Measurements from ENCODE around the gene PTPN7. TPM values are rescaled to one million over a fixed set of nuclear protein-coding genes. Genes with fewer than 3 reads are reported as not detected.

PTPN7 gene
- polyA plus RNA-seq, 1 donor (not counting 4 experiments of a cell fraction or from before 2014, with no cell fraction given): 0.10 TPM

DNA sequence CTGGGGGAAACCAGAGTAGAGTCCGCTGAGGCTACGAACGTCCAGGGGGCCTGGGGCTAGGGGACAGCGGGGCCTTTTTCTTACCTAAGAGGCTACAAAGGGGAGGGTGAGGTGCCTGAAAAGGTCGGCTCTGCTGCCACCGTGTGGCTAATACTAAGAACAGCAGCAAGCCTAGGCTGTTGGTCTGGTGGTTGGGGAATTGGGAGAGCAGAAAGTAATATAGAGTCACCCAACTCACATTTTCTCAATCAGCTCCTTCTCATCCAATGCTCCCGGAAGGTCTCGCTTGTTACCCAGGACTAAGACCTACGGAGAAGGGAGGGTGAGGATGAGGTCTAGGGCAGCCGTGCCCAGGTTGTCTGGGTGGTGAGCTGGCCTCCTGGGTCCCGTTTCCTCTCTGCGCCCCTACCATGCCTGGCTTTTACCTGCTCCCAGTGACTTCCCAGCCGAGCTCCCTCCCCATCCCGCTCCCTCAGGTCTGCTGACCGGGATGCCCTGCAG, 25.1 kb downstream of the PTPN7 start:
- H2AFZ ChIP-seq (ENCODE audit: control insufficient read depth, low read length): no peak overlapping the region
- DNase-seq (ENCODE audit: low read depth, low spot score) (no peak), FAIRE-seq (peak; percentile 89)
- H3K9me1 ChIP-seq (ENCODE audit: control insufficient read depth, extremely low read depth, insufficient read depth, low read length): no peaks in the 10 kb centered on the region
- dilution Hi-C loops (cut with MboI; ENCODE audit: extremely low pct_ligation_motif_present, low sequenced_read_pairs): no loop called here
- TF ChIP-seq EZH2 (IDR thresholded peaks at IDR 0.05; ENCODE audit: low read length): no peak
- TF ChIP-seq, protein P1, sequence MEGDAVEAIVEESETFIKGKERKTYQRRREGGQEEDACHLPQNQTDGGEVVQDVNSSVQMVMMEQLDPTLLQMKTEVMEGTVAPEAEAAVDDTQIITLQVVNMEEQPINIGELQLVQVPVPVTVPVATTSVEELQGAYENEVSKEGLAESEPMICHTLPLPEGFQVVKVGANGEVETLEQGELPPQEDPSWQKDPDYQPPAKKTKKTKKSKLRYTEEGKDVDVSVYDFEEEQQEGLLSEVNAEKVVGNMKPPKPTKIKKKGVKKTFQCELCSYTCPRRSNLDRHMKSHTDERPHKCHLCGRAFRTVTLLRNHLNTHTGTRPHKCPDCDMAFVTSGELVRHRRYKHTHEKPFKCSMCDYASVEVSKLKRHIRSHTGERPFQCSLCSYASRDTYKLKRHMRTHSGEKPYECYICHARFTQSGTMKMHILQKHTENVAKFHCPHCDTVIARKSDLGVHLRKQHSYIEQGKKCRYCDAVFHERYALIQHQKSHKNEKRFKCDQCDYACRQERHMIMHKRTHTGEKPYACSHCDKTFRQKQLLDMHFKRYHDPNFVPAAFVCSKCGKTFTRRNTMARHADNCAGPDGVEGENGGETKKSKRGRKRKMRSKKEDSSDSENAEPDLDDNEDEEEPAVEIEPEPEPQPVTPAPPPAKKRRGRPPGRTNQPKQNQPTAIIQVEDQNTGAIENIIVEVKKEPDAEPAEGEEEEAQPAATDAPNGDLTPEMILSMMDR (optimal IDR thresholded peaks at IDR 0.05 in 1 of 3, IDR thresholded peaks at IDR 0.05 in 1 of 3, conservative IDR thresholded peaks at IDR 0.05 in 1 of 3; ENCODE audit: extremely low read depth in 1 of 3, insufficient read depth in 2 of 3, low read length in 3 of 3): peak; percentile 86 to 92 (median 88)
- H3K79me2 ChIP-seq (ENCODE audit: control insufficient read depth, insufficient read depth, low read length): peaks cover 28% of the 10 kb centered on the region
- peaks cover 18% of the 10 kb centered on the region for H4K20me1 ChIP-seq (ENCODE audit: control insufficient read depth, extremely low read depth, insufficient read depth, low read length)
- H3K9ac ChIP-seq (ENCODE audit: control insufficient read depth, extremely low read depth, insufficient read depth, low read length): no peak overlapping the region
- H3K4me1 ChIP-seq (ENCODE audit: control insufficient read depth, extremely low read depth, insufficient read depth, low read length): peaks cover 16% of the 10 kb centered on the region
- H3K4me2 ChIP-seq (ENCODE audit: control insufficient read depth, extremely low read depth, insufficient read depth, low read depth, low read length): no peak overlapping the region
- no peak overlapping the region for H3K27ac ChIP-seq (ENCODE audit: control insufficient read depth, insufficient read depth, low read length)
- H3K4me3 ChIP-seq (ENCODE audit: control insufficient read depth in 2 of 3, extremely low read depth in 1 of 3, insufficient read depth in 2 of 3, low read depth in 1 of 3, low read length in 3 of 3): no peak overlapping the region
- H3K36me3 ChIP-seq (ENCODE audit: control insufficient read depth in 2 of 2, extremely low read depth in 1 of 2, insufficient read depth in 2 of 2, low read length in 2 of 2): peaks cover 20 to 35% of the 10 kb centered on the region in 2 experiments
- no peaks in the 10 kb centered on the region for H3K9me3 ChIP-seq (ENCODE audit: control insufficient read depth, low read depth, low read length)
- no peaks in the 10 kb centered on the region for H3K27me3 ChIP-seq (ENCODE audit: control insufficient read depth, extremely low read depth, insufficient read depth, low read length)

DNA sequence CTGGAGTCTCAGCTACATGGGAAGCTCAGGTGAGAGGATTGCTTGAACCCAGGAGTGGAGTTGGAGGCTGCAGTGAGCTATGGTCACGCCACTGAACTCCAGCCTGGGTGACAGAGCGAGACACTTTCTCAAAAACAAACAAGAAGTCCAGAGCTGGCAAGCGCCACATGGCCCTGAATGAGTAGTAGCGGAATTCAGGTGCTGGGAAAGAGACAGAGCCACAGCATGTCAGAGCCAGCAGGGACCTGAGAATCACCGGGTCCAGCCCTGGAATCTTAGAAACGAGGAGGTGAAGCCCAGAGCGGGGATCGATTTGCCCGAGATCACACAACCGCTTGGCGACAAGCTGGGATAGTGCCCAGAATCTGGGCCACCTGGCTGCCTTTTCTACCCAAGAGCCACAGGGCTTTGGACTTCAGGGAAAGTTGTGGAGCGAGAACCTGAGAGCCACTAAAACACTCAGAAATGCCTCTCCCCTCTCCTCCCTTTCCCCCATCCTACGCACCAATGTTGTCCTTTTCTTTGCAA, 25.7 kb downstream of the PTPN7 start:
- Histone ChIP-seq H4K20me1 (ENCODE audit: control insufficient read depth, extremely low read depth, insufficient read depth, low read length) (peaks cover 18% of the 10 kb centered on the region), H3K27ac (ENCODE audit: control insufficient read depth, insufficient read depth, low read length) (no peak overlapping the region), H2AFZ (ENCODE audit: control insufficient read depth, low read length) (no peak overlapping the region), H3K27me3 (ENCODE audit: control insufficient read depth, extremely low read depth, insufficient read depth, low read length) (no peaks in the 10 kb centered on the region), H3K4me1 (ENCODE audit: control insufficient read depth, extremely low read depth, insufficient read depth, low read length) (peaks cover 16% of the 10 kb centered on the region), H3K9me3 (ENCODE audit: control insufficient read depth, low read depth, low read length) (no peaks in the 10 kb centered on the region), H3K79me2 (ENCODE audit: control insufficient read depth, insufficient read depth, low read length) (peaks cover 23% of the 10 kb centered on the region), H3K9me1 (ENCODE audit: control insufficient read depth, extremely low read depth, insufficient read depth, low read length) (no peaks in the 10 kb centered on the region), H3K4me3 (ENCODE audit: control insufficient read depth in 2 of 3, extremely low read depth in 1 of 3, insufficient read depth in 2 of 3, low read depth in 1 of 3, low read length in 3 of 3) (no peak overlapping the region), H3K36me3 (ENCODE audit: control insufficient read depth in 2 of 2, extremely low read depth in 1 of 2, insufficient read depth in 2 of 2, low read length in 2 of 2) (peaks cover 20 to 35% of the 10 kb centered on the region in 2 experiments), H3K4me2 (ENCODE audit: control insufficient read depth, extremely low read depth, insufficient read depth, low read depth, low read length) (no peak overlapping the region), H3K9ac (ENCODE audit: control insufficient read depth, extremely low read depth, insufficient read depth, low read length) (no peak overlapping the region)
- no peak for TF ChIP-seq EZH2 (IDR thresholded peaks at IDR 0.05; ENCODE audit: low read length)
- TF ChIP-seq, protein P1 (optimal IDR thresholded peaks at IDR 0.05 in 1 of 3, IDR thresholded peaks at IDR 0.05 in 1 of 3, conservative IDR thresholded peaks at IDR 0.05 in 1 of 3; ENCODE audit: extremely low read depth in 1 of 3, insufficient read depth in 2 of 3, low read length in 3 of 3): no peak
- dilution Hi-C loops (cut with MboI; ENCODE audit: extremely low pct_ligation_motif_present, low sequenced_read_pairs): no loop called here
- no peak for DNase-seq (ENCODE audit: low read depth, low spot score)
- no peak for FAIRE-seq
